Measurements from ENCODE around the gene EBF3.

Gene EBF3

DNA sequence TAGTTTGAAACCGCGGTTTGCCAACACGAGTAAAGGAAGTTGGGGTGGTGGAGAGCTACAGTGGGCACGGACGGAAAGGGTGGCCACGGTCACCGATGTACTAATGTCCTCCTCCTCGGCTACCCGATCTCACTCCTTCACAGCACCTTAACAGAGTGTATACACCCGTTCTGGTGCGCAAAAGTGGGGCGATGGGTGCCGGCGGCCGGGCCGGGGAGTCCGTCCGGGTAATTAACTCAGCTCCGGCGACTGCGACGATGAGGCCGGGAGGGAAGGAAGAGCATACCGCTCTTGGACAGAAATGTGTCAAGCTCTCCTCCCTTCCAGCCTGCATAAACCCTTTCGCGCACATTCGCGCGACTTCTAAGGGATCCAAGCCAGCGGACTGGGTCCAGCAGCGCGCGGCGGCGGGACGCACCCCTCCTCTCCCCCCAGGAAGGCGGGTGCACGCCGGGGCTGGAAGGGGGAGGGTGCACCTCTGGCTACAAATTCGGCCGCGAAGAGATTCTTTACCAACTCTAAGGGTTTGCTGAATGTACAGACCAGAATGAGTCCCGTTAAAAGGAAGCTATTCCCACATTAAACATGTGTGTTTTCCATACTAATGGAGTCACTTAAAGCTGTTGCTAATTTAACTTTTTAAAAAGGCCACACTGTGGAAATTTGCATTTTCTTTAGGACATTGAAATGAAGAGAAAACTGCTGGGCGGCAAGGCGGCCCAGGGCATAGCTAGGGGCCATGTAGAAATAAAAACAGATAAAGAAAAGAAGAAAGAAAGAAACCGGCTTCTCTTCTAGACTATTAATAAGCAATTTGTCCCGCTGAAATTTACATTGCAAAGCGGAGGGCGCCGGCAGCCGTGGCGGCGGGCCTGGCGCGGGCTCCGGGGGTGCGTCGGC, 6.6 kb upstream of the EBF3 start:
- DNase-seq: no peak

DNA sequence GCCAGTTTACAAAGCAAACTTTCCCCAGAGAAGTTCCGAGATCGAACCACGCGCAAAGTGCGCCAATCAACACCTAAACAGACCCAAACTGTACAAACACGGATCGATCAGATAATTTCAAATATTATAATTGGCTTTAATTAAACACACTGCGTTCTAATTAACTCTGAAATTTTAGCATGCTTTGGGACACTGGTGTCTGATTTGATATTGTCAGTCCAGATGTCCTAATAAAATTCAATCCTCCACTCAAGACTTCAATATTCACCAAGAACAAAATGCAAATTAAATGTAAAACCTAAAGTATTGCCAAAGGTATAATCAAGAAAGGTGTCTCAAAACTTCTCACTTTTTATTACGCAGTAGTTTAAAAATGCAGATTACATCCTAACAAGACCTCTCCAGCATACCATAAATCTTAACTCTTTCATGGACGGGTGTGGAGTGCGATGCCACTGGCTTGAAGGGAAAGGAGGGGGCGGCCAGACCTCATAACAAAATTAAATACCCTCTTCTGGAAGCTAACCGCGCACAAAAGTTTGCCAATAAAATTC, 5.9 kb upstream of the EBF3 start:
- no peak for DNase-seq

DNA sequence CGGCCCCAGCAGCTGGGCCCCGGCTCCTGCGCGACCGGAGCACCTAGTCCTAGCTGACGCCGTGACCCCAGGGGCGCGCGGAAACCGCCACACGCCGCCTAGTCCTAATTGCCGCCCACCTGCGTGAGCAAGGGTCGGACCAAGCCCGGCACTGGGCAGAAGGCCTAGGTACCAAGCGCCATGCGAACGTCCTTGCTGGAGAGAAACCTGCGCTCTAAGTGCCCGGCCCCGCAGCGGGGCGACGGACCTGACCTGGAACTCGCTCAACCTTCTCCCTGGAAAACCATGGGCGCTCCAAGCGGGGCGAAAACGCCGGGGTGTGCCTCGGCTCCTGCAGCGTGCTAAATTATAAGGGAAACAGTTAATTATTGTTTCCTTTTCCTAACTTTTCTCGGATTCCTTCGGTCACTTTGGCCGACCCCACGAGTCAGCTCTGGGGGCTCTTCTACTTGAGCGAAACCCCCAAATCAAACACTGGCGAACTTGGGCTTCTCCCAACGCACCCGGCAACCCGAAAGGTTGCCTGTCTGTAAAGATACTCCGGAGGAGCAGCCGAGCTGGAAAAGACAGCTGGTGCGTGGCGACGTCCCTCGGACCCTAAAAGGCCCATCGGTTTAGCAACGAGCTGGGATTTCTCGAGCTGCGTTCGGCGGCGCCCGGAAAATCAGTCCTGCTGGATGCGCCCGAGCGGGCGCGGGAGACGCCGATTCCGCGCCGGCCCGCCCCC, 5.3 kb upstream of the EBF3 start:
- DNase-seq: no peak

DNA sequence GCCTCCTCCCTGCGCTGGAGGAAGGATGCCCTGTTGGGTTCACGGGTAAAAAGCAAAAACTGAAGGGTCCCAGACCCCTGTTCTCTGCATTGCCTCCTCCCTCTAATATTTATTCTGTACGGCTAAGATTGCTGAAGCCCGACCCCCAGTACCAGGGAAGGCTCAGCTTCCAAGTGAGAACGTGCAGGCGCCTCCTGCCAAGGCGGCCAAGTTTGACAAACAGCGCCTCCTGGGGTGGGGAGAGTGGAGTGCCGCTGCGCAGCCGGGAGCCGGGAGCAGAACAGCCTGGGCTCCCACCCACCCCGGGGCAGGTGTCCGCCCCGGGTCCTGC, 4.7 kb upstream of the EBF3 start:
- DNase-seq: no peak

DNA sequence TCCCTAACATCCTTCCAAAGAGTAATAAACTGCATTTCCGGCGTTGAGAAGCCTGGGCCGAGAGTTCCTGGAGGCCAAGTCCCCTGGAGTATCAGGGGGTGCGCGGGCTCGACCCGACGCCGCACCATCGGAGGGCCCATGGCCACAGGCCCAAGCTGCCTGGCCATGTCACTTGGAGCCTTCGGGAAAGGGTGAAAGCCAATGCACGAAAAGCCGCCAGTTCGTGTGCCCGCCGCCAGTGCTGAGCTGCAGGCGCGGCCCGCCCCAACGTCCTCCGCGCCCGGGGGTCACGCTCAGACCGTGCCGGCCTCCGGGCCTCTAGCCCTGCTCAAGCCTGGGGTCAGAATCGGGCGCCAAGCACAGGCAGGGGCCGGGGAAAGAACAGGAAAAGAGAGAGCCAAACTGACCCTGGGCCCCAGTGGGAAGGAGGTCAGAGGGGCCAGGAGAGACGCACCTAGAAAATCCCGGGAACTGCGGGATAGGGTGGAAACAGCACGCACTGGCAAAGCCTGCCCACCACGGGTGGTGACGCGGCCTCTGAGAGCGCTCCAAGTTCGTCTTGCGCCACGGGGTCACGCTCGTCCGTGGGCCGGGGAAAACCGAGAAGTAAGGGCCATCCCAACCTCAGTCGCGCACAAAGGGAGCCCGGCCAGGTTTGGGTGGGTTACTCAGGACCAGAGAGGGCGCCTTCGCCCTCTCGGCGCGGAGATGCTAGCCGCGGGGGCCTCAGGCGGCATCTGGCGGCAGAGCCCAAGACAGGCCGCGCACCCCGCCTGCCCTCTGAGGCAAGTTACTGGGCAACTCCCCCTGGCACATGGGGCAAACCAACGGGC, 4.2 kb upstream of the EBF3 start:
- DNase-seq: no peak

DNA sequence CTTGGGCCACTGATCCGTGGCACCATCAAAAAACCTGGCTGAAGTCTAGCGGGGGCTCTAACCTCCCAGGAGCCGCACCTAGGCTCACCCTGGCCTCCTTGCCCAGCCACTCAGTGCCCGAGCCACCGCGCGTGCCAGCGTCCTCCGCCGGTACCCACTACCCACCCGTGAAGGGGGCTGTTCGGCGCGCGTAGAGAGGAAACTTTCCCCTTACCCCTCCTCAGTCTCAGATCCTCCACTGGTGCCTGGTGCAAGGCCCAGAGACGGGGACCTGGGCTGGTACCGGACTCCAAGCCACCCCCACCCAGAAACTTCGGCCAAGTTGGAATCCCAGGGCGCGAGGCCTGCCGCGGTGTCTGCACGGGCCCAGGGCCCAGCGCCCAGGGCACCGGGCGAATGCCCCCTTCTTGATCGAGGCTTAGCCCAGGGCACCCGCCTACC, 3.5 kb upstream of the EBF3 start:
- DNase-seq: no peak

DNA sequence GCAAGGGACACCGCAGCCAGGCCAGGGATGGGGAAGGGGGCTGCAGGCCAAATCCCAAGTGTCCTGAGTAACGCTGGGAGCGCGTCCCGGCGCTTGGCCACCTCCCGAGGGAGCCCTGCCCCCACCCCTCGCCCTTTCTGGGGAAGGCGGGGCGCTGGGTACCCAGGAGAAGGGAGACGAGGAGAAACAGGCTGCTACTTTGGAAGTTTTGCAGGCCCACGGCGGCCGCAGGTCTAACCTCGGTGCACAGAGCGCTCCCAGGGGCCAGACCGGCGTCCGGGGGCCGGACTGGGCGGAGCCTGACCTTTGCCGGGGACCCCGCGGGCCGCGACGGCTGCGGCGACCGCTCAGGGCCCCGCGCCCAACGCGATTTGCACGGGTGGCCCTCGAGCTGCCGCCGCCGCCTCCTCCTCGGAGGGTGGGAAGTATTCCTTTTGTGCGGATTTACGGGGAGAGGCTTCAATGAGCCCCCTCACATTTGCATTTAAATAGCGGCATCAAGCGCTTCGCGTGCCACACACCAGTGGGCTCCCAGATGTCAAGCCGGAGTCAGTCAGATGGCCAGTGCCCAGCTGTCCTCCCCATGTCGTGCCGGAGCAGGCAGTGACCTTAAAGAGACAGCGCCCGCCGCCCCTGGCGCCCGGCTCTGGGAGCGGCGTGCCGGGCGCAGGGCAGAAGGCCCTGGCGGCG, 3.0 kb upstream of the EBF3 start:
- no peak for DNase-seq

DNA sequence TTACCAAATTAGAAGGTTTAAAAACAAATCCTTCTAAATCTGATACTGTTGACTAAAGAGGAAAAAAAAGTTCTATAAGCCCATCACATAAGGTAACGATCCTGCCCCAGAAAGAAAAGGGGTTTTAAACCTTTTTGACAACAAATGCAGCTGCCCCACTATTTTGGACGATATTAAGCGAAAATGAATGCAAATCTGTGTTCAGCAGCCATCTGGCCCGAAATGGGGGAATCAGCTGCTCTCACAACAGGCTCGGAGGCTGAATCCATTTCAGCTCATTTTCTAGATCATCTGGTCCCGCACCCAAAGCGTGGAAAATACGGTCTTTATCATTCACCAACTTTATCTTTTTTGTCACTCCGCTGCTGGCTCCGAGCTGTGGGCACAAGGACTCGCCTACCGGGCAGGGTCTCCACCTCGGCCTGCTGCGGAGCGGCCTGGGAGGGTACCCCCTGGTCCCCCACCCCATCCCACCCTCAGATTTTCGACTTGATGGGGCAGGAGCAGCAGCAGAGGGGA, 2.4 kb upstream of the EBF3 start:
- DNase-seq: no peak

DNA sequence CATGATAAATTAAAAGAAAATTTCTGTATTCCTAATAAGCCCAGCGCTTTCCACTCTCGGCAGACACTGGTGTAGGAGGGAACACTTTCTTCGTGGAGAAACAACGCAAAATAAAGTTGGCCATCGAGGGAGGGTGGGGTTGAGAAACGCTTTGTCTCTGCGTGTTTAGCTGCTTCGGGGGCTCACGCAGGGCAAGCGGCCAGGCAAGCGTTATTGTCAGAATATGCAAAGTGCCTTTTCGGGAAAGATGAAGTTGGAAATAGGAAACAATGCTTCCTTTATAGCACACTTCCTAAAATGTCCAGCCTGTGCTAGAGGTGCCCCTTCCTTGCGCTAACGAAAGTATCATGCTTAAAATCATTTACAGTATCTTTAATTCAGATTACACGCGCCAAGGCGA, 1.9 kb upstream of the EBF3 start:
- DNase-seq: no peak

DNA sequence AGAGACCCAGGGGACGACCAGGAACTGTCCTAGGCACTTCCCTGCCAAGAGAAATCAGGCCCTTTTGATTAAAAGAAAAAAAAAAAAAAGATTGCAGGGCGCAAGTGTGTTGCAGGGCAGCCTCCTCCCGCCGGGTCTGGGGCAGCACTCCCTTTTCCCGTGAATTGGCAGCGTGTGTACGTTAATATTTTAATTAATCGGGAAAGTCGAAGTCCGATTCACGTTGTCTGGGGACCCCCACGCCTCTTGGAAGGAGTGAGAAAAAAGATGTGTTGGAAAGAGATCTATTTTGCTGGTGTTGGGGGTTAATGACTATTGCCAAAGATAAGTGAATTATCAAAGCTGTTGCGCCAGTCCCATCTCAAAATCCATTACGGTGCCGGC, 1.3 kb upstream of the EBF3 start:
- DNase-seq: no peak

DNA sequence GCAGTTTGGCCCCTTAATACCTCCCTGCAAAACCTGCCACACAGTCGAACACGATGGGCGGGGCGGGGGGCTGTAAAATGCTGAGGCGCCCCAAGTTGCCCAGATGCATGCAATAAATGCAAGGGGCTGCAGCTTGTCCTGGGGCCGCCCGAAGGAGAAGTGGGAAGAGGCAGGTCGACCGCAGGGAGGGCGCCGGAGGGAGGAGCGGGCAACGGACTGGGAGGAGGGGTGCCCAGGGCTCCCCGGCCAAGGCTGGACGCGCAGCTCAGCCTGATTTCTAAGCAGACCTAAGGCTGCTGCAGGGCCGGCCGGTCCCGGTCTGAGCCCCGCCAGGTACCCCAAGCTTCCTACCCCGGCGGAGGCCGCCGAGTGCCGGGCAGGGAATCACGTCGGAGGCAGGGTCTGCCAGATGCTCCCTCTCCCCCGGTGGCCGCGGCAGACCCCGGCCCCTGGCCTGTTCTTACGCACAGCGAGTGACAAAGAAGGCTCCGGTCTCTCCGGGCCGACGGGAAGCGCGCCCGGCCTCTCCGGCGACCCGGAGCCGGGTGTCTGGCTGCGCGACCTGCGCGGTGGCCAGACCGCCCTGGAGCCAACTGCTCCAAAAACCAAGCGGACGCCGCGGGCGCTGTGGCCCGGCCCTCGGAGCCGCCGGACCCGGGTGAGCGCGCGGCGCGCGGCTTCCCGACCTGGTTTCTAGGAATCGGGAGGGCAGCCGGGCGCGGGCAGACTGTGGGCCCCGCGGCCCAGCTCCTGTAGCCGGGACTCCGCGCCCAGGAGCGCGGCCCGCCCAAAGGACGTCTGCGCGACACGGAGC, 744 bp upstream of the EBF3 start:
- DNase-seq: no peak

DNA sequence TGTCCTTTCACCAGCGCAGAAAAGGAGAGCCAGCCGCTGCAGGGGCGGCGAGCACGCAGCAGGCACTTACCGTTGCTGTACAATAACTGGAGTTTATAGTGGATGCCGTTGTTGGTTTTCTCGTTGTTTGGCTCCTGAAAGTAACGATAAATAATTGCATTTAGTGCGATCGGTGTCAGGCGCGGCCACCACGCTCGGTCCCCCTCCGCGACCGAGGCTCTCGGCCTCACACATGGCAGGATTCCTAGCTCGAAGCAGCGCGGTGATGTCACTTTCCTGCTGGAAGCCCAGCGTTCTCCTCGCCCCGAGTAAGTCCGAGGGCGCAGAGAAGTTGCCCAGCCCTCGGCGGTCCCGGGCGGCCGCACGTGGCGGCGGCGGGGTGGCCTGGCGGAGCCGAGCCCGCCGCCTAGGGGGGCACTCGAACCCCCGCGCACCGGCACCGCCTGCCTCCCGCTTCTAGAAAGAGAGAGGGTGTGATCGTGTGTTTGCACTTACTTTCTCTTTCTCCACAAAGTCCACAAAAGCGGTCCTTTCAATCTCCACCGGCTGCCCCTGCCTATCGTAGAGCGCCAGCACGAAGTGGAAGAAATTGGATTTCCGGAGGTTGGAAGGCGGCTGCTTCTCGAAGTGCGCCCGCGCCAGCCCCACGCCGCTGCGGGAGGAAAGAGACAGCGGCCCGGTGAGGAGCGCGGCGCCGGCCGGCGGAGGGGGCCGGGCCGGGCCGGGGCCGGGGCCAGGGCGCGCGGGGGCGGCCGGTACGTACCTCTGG, 1.0 kb downstream of the EBF3 start:
- DNase-seq: no peak

DNA sequence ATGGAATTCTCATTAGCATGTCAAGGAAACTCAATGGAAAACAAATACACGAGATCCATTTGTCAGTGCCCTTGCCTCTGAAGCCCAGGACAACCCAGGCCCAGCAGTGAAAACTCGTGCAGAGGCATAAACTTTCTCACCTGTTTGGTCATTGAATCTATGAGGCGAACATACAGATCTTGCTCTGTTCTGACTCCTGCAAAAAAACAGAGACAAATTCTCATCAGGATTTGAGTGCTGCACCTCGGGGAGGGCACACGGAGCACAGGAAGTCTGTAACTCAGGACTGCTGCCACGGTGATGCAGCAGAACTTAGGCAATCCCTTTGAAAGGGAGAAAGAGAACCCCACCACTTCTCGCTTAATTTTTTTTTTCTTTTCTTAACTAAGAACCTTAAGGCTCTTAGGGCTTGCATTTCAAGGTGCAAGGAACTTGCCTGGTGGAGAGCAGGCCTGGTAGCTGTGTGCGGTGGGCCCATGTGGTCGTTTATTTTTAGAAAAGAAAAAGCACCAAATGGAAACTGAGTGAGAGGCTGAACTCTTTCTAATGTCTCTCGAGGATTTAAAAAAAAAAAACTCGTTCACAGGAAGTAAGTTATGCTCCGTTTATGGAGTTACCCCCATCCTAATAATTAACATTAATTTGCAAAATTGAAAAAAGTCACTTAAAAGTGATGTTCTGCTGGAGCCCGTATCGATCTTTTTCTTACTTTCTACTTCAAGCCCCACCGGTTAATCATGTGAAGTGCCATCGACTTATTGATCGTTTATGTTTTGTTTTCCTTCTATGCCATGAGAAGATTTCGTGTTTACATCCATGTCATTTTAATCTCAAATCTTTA, 1.8 kb downstream of the EBF3 start:
- no peak for DNase-seq

DNA sequence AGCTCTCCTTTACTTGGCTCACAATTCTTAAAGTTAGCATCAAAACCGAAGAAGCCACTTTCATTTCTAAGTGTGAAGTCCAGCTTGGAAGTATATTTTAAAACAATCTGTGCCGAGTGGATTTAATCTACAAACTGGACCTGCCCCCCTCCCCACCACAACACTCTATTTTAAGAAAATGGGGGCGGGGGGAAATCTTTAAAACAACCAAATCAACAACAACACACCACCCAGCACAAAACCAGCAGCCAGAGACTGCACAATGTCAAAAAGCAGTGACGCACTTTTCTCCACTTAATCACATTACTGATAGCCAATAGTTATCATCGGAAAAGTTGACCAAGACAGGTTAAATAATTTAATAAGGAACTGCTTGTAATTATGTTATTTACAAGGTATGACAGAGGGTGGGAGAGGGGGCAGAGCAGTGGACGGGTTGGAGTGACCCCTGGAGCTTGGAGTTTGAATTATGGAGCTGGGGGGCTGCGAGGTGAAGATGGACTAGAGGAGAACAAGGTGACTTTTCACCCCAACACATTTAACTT, 2.8 kb downstream of the EBF3 start:
- DNase-seq: no peak

DNA sequence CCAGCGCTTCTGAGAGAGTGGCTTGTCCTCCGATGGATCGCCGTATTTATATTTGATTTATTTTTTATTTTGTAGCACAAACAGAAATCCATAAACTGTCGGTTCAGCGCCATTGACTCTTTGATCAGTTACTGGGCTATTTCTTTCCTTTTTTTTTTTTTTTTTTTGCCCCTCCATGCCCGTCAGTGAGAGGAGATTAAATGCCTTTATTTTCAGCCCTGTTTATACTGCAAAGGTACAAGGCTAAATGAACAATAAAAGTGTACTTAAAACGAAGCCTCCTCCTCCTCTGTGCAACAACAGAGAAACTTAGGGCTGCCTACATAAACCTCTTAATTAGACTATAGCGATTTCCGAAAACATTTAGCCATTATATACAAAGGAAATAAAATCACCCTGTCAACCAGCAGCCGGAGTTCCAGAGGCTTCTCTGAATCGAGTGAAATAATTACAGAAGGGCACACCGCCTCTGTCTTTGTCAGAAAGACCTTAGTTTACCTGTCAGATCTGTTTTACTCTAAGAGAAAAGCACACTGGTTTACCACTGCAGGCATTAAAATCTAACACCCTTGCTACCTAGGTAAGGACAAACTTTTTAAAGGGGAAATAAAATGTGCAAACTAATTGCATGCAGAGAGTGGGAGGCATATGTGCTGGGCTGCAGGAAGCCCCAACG, 3.5 kb downstream of the EBF3 start:
- no peak for DNase-seq

DNA sequence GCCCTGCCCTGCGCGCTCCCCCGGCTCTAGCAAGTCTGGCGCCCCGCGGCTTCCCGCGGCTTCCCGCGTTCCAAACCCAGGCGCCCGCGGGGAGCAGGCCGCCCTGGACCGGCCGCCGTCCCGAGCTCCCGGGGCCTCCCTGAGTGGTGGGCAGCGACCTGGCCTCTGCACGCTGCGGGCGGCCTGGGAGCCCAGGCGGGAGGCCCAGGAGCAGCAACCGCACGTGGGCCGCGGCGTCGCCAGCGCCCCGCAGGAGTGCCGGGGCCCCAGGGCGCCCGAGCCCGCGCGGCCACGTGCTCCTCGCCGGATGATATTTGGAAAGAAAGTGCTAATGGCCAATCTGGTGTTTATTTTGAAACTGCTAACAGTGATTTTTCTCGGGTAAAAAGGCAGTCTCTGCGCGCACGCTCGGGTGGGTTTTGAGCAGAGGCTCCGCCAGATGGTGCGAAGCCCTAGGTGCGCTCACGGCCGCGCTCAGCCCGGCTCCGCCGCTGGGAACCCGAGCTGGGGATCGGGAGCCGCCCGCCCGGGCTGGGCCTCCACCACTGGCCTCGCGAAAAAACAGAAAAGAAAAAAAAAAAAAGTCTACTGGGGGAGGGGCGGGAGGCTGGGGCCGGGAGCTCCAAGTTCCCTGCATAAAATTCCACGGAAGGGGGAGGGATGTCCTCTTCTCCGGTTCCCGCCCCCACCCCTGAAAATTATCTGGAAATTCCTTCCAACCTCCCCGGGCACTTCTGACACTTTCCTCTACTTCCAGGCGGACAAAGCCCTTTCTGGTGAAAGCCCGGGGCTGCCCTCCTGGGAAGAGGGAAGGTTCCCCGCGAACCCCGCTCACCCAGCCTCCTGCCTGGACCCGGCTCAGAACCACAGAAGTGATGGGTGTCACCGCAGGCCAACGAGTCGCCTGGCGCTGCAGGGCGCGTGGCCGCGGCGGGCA, 4.3 kb downstream of the EBF3 start:
- no peak for DNase-seq
